H1 (cell line): Measurements from ENCODE around the gene LY6G5C. TPM values are rescaled to one million over a fixed set of nuclear protein-coding genes. Genes with fewer than 3 reads are reported as not detected.
A peak's percentile ranks its signal among the peaks of the same experiment; 100 is the strongest.

Experiments
- ASH2L ChIP-seq: fragments of 200-600, 300-600 bp; sonication (generic); IDR thresholded peaks from one replicate; pipeline ENCODE4 v1.7.1; 2017; ENCODE audit warnings: low read length
- GTF2F1 ChIP-seq: IDR thresholded peaks from 2 replicates; pipeline ENCODE4 v1.6.1; 2012; ENCODE audit warnings: low read depth, low read length, improper control_type of control experiment, borderline replicate concordance
- HDAC2 ChIP-seq, 2 experiments: fragments of 300-600 bp in 1 of 2; sonication (generic) in 1 of 2; IDR thresholded peaks; 2 replicates each; pipeline ENCODE4 v1.6.1; 2011 to 2012; ENCODE audit warnings: low read depth in 2 of 2, low read length in 2 of 2, mild to moderate bottlenecking in 2 of 2, moderate library complexity in 2 of 2, borderline replicate concordance in 1 of 2, inconsistent platforms in 1 of 2
- JUN ChIP-seq: IDR thresholded peaks from 2 replicates; pipeline ENCODE4 v1.6.1; 2011; ENCODE audit warnings: low read depth, mild to moderate bottlenecking, improper control_type of control experiment, low read length
- KDM4A ChIP-seq: IDR thresholded peaks from one replicate; pipeline ENCODE4 v1.7.1; 2012; ENCODE audit warnings: low read depth, mild to moderate bottlenecking, moderate library complexity, low read length, inconsistent platforms; ENCODE audit not compliant: severe bottlenecking
- KDM5A ChIP-seq: fragments of 200-600 bp; IDR thresholded peaks from 2 replicates; pipeline ENCODE4 v1.7.1; 2012; ENCODE audit warnings: mild to moderate bottlenecking, low read length, inconsistent platforms, mixed read lengths
- NANOG ChIP-seq: IDR thresholded peaks from 2 replicates; pipeline ENCODE4 v1.6.1; 2011; ENCODE audit warnings: low read length, low read depth, mild to moderate bottlenecking, inconsistent platforms; ENCODE audit not compliant: insufficient read depth, poor library complexity, severe bottlenecking
- RBBP5 ChIP-seq: IDR thresholded peaks from 2 replicates; pipeline ENCODE4 v1.7.1; 2012; ENCODE audit warnings: low read depth, mild to moderate bottlenecking, inconsistent platforms, low read length, moderate library complexity, borderline replicate concordance
- RNF2 ChIP-seq: fragments of 200-900, 300-1000 bp; sonication (generic); IDR thresholded peaks from 2 replicates; pipeline ENCODE4 v1.7.1; 2016; ENCODE audit warnings: borderline replicate concordance, low read depth, mild to moderate bottlenecking, antibody characterized with exemption, low read length; ENCODE audit not compliant: poor library complexity, severe bottlenecking; ENCODE audit errors: missing control alignments
- SIN3A ChIP-seq, 2 experiments: IDR thresholded peaks in 1 of 2; conservative IDR thresholded peaks in 1 of 2; 2 replicates each; pipeline ENCODE4 v1.6.1; 2011 to 2012; ENCODE audit warnings: low read length in 2 of 2, improper control_type of control experiment in 1 of 2, low read depth in 1 of 2, mild to moderate bottlenecking in 1 of 2
- SP1 ChIP-seq: IDR thresholded peaks from 2 replicates; pipeline ENCODE4 v1.6.1; 2011; ENCODE audit warnings: low read depth, low read length
- SP2 ChIP-seq: IDR thresholded peaks from 2 replicates; pipeline ENCODE4 v1.6.1; 2012; ENCODE audit warnings: mild to moderate bottlenecking, low read length, inconsistent platforms
- SUZ12 ChIP-seq: fragments of 200-600 bp; sonication (generic); IDR thresholded peaks from 2 replicates; pipeline ENCODE4 v1.6.1; 2012; ENCODE audit warnings: mild to moderate bottlenecking, inconsistent platforms, low read length, moderate library complexity, mixed read lengths
- TBP ChIP-seq: IDR thresholded peaks from 2 replicates; pipeline ENCODE4 v1.6.1; 2011; ENCODE audit warnings: low read depth, low read length, improper control_type of control experiment
- polyA plus RNA-seq, 7 experiments: library from polyadenylated mRNA; depleted of rRNA in 3 of 7; stranded (reverse) in 5 of 7; unstranded in 2 of 7; fragments of >200 nt in 5 of 7; fragments of 200-250 nt in 2 of 7; gene quantifications; 1 replicate in 5 of 7; 2 replicates in 1 of 7; 4 replicates in 1 of 7; pipeline versions ENCODE4 v1.2.1 to v1.2.3, GENCODE V29; 2011 to 2013; ENCODE audit warnings: missing spikeins in 2 of 7, mixed read lengths in 2 of 7
- total RNA-seq: library from RNA; stranded (reverse); fragmentation: NEBNext Ultra II Directional; extraction: Animal tissue kit (Norgen Biotek cat#: 25700); gene quantifications from 2 replicates; pipeline ENCODE4 v1.2.1, GENCODE V29; 2021
- TF ChIP-seq, protein P1 (sequence below): IDR thresholded peaks from 2 replicates; pipeline ENCODE4 v1.6.1; 2012; ENCODE audit warnings: inconsistent platforms
- TF ChIP-seq, protein P2 (sequence below), 3 experiments: IDR thresholded peaks; 1 replicate in 2 of 3; 2 replicates in 1 of 3; pipeline versions ENCODE4 v1.5.1 to v1.6.1; 2011; ENCODE audit warnings: low read length in 3 of 3, mild to moderate bottlenecking in 3 of 3, inconsistent platforms in 2 of 3, low read depth in 1 of 3, moderate library complexity in 1 of 3; ENCODE audit not compliant: insufficient read depth in 1 of 3; ENCODE audit errors: control extremely low read depth in 1 of 3

Gene LY6G5C
- total and polyA plus RNA-seq, 2 of the 8 experiments (the other 6 are each of a cell fraction or from before 2014, with no cell fraction given) = 1.1 to 1.8 TPM

DNA sequence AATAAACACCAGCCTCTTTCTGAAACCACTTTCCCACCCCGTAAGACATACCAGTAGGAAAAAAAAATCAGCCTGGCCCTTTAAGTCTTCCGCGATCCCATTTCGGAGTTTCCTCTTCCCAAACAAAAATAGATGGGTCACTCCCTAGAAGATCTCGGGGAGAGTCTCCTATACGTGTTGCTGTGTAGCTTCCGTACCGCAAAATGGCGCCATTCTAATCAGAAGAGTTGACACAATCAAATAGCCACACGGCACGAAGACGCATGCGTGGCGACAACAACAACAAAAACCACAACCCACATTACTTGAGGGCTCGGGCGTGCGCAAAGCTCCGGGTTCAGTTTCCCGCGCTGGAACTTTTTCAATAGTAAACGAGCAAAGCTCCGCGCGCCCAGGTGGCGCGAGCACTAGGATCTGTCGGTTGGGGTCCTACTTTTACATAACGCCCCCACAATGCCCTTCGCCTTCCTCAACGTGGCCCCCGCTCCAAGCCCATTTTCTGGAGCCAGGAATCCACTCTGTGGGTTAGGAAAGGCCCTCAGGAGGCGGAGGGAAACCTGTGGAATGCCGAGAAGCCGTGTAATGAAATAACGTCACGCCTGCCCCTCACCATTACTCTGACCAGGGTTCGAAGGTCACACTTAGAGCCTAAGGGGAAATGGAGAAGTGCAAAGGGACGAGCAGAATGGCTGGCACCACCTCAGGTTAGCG, 15.9 kb downstream of the LY6G5C start, which contains the start of gene GPANK1 (continued):
- TF ChIP-seq SIN3A (conservative IDR thresholded peaks at IDR 0.05 in 1 of 2, IDR thresholded peaks at IDR 0.05 in 1 of 2; ENCODE audit: low read depth in 1 of 2, low read length in 2 of 2) = peak; percentile 49 to 54; a peak in 1 of 4 replicates
- no peak for TF ChIP-seq SUZ12
- TF ChIP-seq RBBP5 = no peak
- TF ChIP-seq SP1 = no peak
- TF ChIP-seq NANOG = no peak
- TF ChIP-seq RNF2 = no peak
- peak; percentile 37; the same call in 1 of the 2 replicates for TF ChIP-seq KDM5A
- 0 out of 4 replicates have a peak, but pooled peaks of 1 of the 2 experiments have one; percentile 20 for TF ChIP-seq HDAC2 (IDR thresholded peaks at IDR 0.05; ENCODE audit: borderline replicate concordance in 1 of 2, low read depth in 2 of 2, low read length in 2 of 2)
- no peak for TF ChIP-seq SP2
- TF ChIP-seq JUN = no peak
- TF ChIP-seq, protein P1, sequence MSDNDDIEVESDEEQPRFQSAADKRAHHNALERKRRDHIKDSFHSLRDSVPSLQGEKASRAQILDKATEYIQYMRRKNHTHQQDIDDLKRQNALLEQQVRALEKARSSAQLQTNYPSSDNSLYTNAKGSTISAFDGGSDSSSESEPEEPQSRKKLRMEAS = peak; percentile 80
- TF ChIP-seq, protein P2, sequence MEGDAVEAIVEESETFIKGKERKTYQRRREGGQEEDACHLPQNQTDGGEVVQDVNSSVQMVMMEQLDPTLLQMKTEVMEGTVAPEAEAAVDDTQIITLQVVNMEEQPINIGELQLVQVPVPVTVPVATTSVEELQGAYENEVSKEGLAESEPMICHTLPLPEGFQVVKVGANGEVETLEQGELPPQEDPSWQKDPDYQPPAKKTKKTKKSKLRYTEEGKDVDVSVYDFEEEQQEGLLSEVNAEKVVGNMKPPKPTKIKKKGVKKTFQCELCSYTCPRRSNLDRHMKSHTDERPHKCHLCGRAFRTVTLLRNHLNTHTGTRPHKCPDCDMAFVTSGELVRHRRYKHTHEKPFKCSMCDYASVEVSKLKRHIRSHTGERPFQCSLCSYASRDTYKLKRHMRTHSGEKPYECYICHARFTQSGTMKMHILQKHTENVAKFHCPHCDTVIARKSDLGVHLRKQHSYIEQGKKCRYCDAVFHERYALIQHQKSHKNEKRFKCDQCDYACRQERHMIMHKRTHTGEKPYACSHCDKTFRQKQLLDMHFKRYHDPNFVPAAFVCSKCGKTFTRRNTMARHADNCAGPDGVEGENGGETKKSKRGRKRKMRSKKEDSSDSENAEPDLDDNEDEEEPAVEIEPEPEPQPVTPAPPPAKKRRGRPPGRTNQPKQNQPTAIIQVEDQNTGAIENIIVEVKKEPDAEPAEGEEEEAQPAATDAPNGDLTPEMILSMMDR (IDR thresholded peaks at IDR 0.05; ENCODE audit: control extremely low read depth in 1 of 3, insufficient read depth in 1 of 3, low read depth in 1 of 3, low read length in 3 of 3) = no peak
- TF ChIP-seq ASH2L = no peak
- peak; percentile 12; the same call in 1 of the 2 replicates for TF ChIP-seq GTF2F1
- TF ChIP-seq TBP = peak; percentile 67
- peak; percentile 39 for TF ChIP-seq KDM4A
